Measurements from ENCODE around the gene ZNF652. TPM values are rescaled to one million over a fixed set of nuclear protein-coding genes. Genes with fewer than 3 reads are reported as not detected.

ZNF652 gene
- polyA plus RNA-seq, 3 donors: 23.7 to 25.2 (median 25.1) TPM

DNA sequence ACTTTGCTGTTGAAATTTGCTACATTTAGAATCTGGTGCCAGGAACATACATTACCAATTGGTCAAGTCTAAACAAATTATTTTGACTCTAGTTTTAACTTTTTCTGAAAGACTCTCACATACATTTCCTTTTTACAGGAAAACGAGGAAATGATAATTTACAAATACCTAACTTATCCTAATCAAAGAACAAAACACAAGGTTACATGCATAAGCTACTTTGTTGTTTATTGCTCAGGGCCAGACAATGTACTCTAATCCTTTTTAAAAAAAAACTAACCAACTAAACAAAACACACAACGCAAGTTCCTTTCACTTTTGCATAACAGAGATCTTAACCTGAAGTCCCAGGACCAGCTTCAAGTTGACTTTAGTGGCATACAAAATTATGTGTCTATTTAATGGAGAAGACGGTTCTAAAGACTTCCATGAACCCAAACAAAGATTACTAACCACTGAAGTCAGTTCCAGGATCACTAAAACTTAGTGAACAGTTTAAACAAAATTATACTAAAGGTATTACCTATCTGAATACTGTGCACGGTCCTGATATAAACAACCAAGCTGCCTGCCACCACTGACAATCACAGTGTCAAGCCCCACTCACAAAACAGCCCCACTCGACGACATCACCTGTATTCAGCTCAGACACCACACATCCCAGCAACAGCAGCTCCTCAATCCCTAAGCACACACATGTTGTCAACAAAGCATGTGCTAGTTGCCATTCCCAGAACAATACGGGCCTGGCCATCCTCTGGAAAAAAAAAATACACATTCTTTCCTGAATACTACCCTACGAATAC is 1.9 kb downstream of the ZNF652 start:
- DNase-seq (ENCODE audit: low read depth in 3 of 3, low spot score in 2 of 3): no peak

DNA sequence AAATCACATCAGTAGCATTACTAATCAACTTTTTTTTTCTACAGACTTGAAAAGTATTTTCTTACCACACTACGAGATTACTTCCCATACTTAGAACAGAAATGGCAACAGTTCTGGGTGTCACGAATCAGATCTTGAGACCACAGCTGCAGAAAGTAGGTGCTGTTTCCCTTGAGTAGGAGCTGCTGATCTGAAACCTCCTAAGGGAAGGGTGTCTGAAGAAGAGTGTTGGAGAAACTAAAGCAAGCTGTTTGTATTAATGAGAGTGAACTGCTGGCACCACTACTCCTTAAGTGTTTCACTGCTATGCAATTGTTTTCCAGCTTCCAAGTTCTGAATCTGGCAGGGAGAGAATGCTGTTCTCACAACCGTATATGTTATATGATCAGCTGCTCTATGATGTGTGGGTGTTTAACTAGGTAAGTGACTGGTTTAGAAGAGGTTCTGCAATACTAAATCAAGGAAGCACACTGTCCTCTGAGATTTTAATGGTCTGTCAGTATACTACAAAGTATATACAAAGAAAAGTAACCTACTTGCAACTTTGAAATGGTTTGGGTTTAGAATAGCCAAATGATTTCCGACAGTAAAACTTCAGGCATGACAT is 3.3 kb downstream of the ZNF652 start:
- no peak for DNase-seq (ENCODE audit: low read depth in 3 of 3, low spot score in 2 of 3)

DNA sequence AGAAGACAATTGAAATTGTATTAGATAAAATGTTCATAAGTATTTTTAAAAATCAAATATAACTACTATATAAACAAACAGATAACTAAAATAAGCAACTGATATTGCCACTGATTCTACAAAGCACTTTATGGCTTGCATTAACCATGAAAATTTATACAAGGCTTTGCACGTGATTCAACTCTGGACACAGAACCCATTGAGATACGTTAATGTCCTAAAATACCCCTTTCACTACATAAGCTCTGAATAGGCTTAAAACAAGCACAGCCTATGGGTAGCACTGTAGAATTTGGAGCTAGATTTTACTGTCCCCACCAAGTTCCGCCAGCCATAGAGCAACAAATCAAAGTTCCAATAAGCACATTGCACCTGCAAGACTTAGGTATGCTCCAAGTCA is 4.5 kb downstream of the ZNF652 start:
- DNase-seq (ENCODE audit: low read depth in 3 of 3, low spot score in 2 of 3): no peak

DNA sequence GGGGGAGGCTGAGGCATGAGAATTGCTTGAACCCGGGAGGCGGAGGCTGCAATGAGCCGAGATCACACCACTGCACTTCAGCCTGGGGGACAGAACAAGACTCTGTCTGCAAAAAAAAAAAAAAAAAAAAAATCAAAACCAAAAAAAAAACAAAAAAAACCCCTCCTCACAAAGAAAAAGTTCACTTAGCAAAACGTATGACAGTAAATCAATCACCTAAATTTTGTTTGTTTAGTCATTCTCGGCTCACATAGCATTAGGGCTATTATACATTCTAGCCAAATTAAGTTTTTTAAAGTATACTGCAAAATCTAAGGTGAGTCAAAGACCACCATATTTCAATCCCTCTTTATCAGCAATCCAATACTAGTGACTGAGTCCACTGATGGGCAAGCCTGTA is 5.7 kb downstream of the ZNF652 start:
- no peak for DNase-seq (ENCODE audit: low read depth in 3 of 3, low spot score in 2 of 3)

GRCh38 chr17:49353607-49354006 is 8.4 kb downstream of the ZNF652 start:
- no peak for DNase-seq (ENCODE audit: low read depth in 3 of 3, low spot score in 2 of 3)

DNA sequence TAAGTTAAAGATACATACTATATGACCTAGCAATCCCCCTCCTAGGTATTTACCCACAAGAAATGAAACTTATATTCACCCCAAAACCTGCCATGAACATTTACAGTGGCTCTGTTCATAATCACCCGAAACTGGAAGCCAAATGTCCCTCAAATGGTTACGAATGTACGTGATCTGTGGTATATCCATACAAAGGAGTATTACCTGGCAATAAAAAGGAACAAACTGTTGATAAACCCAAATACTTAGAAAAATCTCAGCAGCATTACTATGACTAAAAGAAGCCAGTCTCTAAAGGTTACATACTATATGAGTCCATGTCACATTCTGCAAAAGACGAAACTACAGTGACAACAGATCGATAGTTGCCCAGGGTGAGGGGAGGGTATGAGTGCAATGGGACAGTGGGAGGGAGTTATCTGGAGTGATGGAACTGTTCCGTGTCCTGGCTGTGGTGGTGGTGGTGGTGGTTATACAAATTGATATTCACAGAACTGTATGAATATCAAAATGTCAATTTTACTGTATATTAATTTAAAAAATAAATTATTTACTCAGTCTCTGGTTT is 9.4 kb downstream of the ZNF652 start:
- DNase-seq (ENCODE audit: low read depth in 3 of 3, low spot score in 2 of 3): no peak

DNA sequence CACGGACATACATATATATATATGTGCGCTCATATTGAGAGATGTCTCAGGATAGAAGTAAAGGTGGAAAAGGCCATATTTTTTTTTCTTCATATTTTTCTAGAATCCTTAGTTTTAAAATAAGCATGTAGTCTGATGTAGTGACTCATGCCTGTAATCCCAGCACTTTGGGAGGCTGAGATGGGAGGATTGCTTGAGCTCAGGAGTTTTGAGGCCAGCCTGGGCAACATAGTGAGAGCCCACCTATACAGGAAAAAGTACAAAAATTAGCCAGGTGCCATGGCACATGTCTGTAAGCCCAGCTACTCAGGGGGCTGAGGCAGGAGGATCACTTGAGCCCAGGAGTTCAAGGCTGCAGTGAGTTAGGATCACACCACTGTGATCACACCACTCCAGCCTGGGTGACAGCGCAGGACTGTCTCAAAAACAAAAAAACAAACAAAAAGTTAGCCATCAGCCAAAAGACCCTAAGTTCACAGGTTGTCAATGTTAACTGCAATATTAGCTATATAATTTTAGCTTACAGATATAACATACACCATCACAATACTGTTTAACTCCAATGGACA is 10.4 kb downstream of the ZNF652 start:
- DNase-seq (ENCODE audit: low read depth in 3 of 3, low spot score in 2 of 3): no peak

- DNase-seq (ENCODE audit: low read depth in 3 of 3, low spot score in 2 of 3): no peak
These were observed 12.5 kb downstream of the ZNF652 start for GRCh38 chr17:49349541-49349940.

DNA sequence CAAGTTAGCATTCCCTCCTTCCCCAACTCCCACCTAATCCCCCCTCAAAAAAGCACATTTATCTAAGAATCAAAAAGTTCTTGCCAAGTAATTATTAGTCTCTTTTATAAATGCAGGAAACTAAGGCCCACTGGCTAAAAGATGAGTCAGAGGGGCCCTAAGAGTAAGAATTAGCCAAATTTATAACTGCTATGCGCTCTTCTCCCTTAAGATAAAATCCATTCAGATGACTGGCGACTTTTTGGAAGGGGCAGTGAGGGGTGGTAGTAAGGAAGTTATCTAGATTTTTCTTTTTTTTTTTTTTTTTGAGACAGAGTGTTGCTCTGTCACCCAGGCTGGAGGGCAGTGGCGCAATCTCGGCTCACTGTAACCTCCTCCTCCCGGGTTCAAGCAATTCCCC is 17.1 kb downstream of the ZNF652 start:
- no peak for DNase-seq (ENCODE audit: low read depth in 3 of 3, low spot score in 2 of 3)

DNA sequence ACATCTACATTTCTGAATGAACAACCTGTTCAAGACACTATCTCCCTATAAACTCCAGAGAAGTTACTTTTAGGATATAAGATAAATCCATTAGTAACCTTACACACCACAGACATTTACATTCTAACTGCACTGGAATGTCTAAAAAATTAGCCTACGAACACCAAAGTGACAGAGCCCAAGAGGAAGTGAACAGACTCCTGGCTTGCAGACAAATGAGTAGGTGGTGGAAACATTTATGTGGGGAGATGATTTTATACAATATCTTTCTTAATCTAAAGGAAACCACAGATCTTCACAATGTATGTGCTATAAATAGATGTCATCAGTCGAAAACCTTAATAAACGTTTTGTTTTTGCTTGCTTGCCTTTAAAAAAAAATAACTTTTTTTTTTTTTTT is 18.8 kb downstream of the ZNF652 start:
- DNase-seq (ENCODE audit: low read depth in 3 of 3, low spot score in 2 of 3): no peak

DNA sequence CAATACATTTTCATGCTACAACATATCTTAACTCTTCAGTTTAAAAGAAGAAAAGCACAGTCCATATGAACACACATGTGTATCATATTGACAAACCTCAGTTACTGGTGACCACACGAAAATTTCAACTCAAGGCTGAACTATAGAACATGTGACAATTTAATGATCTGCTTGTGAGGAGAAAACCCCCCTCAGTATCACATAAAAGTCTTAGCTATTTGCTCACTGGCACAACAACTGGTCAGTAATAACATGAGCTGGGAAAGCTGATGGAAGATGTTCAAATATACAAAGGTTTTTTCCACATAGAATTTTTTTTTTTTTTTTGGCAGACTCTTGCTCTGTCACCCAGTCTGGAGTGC is 19.5 kb downstream of the ZNF652 start:
- DNase-seq (ENCODE audit: low read depth in 3 of 3, low spot score in 2 of 3): no peak

DNA sequence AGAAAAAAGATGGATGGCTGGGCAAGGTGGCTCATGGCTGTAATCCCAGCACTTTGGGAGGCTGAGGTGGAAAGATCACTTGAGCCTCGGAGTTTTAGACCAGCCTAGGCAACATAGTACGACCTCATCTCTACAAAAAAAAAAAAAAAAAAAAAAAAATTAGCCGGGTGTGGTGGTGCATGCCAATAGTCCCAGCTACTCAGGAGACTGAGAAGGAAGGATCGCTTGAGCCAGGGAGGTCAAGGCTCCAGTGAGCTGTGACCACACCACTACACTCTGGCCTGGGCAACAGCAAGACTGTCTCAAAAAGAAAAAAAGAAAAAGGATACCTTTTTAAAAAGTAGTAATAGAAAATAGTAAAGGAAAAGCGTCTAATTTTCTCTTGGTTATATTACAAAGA is 20.7 kb downstream of the ZNF652 start:
- DNase-seq (ENCODE audit: low read depth in 3 of 3, low spot score in 2 of 3): no peak

DNA sequence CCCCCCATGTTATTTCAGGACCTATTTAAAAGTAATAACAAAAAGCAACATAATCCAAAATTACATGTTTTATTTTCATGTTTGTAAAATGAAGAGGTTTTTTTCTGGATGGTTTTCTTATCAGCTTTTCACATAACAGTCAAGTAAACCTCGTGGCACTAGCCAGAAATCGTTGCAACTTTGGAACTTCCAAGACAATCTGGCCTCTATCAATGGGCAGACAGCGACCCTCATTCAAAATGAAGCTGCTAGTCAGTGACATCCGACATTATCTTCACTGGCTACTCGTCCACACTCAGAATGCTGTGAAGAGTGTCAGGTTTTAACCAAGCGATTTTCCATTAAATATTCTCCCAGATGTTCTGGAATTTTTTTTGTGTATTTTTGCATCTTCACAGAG is 22.7 kb downstream of the ZNF652 start:
- no peak for DNase-seq (ENCODE audit: low read depth in 3 of 3, low spot score in 2 of 3)

DNA sequence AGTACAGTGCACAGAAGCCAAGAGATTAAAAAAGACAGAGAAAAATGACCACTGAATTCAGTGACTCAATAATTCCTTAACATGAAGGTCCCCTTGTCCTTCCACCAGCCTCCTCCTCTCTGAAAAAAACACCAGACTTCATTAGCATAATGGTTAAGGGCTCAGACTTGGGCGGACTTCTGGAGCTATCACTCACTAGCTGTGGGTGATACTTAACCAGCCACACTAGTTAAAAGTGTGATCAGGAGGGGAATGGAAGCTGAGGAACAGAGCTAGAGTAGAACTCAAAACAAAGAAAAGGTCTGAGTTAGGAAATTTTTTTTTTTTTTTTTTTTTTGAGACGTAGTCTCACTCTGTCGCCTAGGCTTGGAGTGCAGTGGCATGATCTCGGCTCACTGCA is 23.2 kb downstream of the ZNF652 start:
- no peak for DNase-seq (ENCODE audit: low read depth in 3 of 3, low spot score in 2 of 3)

DNA sequence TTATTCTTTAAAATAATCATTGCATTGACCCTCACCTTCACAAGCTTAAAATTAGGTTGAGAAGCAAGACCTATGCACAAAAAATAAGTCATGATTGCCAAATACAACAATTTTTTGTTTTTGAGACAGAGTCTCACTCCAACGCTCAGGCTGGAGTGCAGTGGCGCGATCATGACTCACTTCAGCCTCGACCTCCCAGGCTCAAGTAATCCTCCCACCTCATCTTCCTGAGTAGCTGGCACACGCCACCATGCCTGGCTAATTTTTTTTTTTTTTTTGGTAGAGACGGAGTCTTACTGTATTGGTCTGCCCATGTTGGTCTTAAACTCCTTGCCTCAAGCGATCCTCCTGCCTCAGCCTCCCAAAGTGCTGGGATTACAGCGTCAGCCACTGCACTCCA is 24.2 kb downstream of the ZNF652 start:
- DNase-seq (ENCODE audit: low read depth in 3 of 3, low spot score in 2 of 3): no peak

GRCh38 chr17:49334744-49335512 is 27.1 kb downstream of the ZNF652 start:
- no peak for DNase-seq (ENCODE audit: low read depth in 3 of 3, low spot score in 2 of 3)

- DNase-seq (ENCODE audit: low read depth in 3 of 3, low spot score in 2 of 3): no peak
These were observed 28.2 kb downstream of the ZNF652 start for GRCh38 chr17:49333804-49334203.

DNA sequence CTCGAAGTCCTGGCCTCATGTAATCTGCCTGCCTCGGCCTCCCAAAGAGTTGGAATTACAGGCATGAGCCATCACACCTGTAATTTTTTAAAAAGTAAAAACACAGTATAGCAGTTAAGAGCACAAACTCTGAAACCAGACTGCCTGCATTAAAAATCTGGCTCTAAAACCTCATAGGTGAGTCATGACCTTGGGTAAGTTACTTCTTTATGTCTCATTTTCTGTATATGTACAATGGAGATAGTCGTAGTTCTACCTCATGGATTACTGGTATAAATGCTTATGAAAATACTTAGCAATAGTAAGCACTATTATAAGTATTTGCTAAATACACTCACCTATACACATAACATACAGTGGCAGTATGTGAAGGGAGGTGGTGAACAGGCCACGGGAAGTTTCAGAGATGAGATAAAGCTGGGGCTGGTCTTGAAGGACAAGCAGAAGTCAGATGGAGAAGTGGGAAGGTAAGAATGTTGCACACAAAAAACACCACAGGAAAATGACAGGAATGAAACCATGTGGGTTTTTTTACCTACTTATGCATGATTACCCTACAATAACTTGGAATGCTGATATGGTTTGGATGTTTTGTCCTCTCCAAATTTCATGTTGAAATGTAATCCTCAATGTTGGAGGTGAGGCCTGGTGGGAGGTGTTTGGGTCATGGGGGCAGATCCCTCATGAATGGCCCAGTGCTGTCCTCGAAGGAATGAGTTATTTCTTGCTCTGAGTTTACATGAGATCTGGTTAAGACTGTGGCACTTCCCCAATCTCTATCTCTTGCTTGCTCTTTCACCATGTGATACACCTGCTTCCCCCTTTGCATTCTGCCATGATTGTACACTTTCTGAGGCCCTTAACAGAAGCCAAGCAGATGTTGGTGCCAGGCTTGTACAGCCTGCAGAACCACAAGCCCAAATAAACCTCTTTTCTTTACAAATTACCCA is 33.9 kb downstream of the ZNF652 start:
- DNase-seq (ENCODE audit: low read depth in 3 of 3, low spot score in 2 of 3): no peak

DNA sequence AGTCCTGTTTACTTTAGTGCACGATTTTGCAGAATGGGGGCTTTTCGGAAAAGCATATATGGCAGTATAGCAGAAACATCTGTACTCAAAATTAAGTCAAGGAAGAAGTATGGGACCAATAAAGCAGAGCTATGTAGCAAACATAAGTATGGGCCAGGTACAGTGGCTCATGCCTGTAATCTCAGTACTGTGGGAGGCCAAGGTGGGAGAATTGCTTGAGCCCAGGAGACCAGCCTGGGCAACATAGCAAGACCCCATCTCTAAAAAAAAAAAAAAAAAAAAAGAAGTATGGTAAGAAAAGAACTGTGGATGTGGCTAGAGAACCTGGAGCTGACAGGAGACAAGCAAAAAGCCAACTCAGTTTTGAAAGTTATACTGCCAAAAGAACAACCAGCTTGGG is 36.1 kb downstream of the ZNF652 start:
- no peak for DNase-seq (ENCODE audit: low read depth in 3 of 3, low spot score in 2 of 3)

DNA sequence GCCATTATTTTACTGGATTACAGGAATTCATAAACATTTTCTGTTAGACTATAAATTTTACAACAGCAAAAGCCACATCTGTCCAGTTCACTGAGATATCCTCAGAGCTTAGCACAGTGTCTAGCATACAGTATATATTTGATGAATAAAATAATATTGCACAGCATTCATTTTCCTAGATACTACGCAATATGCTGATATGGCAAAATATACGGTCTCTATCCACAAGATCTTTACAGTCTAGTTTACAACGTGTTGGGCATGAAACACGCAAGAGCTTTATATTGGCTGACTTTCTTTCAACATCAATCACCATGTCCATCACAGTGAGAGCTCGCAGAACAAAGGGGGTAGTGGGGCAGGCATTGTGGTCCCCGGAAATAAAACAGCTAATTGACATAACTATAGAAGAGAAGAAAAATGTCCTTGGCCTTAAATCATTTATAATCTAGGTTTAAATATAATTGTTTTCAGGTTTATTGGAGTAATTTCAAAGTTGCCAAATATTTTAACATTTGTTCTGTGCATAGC is 43.5 kb downstream of the ZNF652 start:
- DNase-seq (ENCODE audit: low read depth in 3 of 3, low spot score in 2 of 3): no peak
